ENCODE data around the gene FCRLB. TPM values are rescaled to one million over a fixed set of nuclear protein-coding genes. Genes with fewer than 3 reads are reported as not detected.

FCRLB gene
- polyA plus RNA-seq, 3 donors, result 0.37 to 0.68 (median 0.45) TPM

- no peak overlapping the region for H3K27ac ChIP-seq (ENCODE audit: low read depth, low read length)
- WGBS, 3 donors, result 60 to 89% (median 73%) methylated on average over 2 of the region's 2 CpGs
Measured at GRCh38 chr1:161771973-161772372, 50.6 kb downstream of the FCRLB start.

- H3K27ac ChIP-seq (ENCODE audit: low read depth, low read length), result no peak overlapping the region
Measured at GRCh38 chr1:161772397-161772796, 51.1 kb downstream of the FCRLB start.

GRCh38 chr1:161773791-161774190 is 52.4 kb downstream of the FCRLB start:
- WGBS, 3 donors, result 47 to 53% (median 48%) methylated on average over 4 of the region's 4 CpGs
- no peak overlapping the region for H3K27ac ChIP-seq (ENCODE audit: low read depth, low read length)

- WGBS, 3 donors, result 84 to 92% (median 85%) methylated on average over 2 of the region's 2 CpGs
- no peak overlapping the region for H3K27ac ChIP-seq (ENCODE audit: low read depth, low read length)
Measured at GRCh38 chr1:161777261-161777660, 55.9 kb downstream of the FCRLB start.

Other genes starting within 250 kb of the FCRLB start
- 10 to 100 TPM in 2 of 3 donors, 1 to 10 TPM in 1; 5.6 to 47.9 (median 45.3) TPM for gene FCGR2A, start 216.1 kb upstream of the FCRLB start, polyA plus RNA-seq
- 10 to 100 TPM in 1 of 3 donors, 1 to 10 TPM in 1, under 1 TPM in 1; 0.76 to 49.1 (median 4.4) TPM for gene HSPA6, start 197.0 kb upstream of the FCRLB start, polyA plus RNA-seq
- gene FCGR3A, start 171.7 kb upstream of the FCRLB start, polyA plus RNA-seq, result 10 to 100 TPM in 2 of 3 donors, 1 to 10 TPM in 1; 6.2 to 40.6 (median 32.5) TPM
- 10 to 100 TPM in 2 of 3 donors, under 1 TPM in 1; 0.36 to 28.2 (median 18.3) TPM for gene FCGR3B, start 90.4 kb upstream of the FCRLB start, polyA plus RNA-seq
- 10 to 100 TPM in 2 of 3 donors, 1 to 10 TPM in 1; 2.6 to 14.5 (median 12.8) TPM for gene FCGR2B, start 58.4 kb upstream of the FCRLB start, polyA plus RNA-seq
- gene FCRLA, start 14.3 kb upstream of the FCRLB start, polyA plus RNA-seq, result under 1 TPM in 2 of 3 donors, not detected in 1; 0.21 to 0.28 TPM
- gene DUSP12, start 28.2 kb downstream of the FCRLB start, polyA plus RNA-seq, result 10 to 100 TPM; 15.0 to 26.2 (median 21.4) TPM
- gene ATF6, start 44.8 kb downstream of the FCRLB start, polyA plus RNA-seq, result 10 to 100 TPM in 1 of 3 donors, 1 to 10 TPM in 2; 4.4 to 14.9 (median 9.6) TPM

Measured in adipose tissue (tissue), 3 donors.